Measurements from ENCODE around the gene B4GALNT3. TPM values are rescaled to one million over a fixed set of nuclear protein-coding genes. Genes with fewer than 3 reads are reported as not detected.

The B4GALNT3 gene
- total and polyA plus RNA-seq, 2 of the 13 experiments (the other 11 are each of a cell fraction or from before 2014, with no cell fraction given): 3.2 to 4.4 TPM

DNA sequence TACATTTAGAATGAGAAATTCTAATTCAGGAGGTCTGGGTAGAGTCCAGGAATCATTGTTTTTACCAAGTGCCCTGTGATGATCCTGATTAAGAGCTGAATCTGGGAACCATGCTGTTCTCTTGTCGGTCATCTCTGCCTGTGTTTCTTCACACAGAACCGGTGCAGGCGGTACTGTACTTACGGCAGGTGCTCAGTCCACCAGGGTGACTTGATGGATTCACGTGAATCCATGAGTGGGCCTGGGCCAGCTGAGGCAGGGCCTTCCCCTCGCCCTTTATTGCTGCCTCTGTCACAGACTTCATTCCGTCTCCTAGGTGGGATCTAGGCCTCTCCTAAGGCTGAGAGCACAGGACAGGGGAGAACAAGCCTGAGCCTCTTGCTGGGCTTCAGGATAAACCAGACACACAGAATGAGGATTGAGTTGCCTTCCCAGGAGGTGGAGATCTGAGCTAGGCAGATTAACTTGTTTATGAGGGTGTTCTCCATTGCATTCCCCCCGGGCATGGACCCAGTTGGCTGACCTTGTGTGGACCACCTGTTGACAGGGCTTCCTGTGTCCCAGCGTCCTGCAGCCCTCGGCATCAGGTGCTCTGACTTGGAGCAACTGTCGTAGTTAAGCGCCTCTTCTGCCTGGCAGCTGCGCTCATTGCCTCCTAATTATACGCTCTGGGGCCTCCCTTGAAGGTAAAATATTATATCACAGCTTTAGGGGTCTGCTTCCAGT, 42.1 kb downstream of the B4GALNT3 start:
- FAIRE-seq (no peak), DNase-seq (ENCODE audit: low spot score) (no peak), ATAC-seq (no peak)
- ChIA-PET CTCF (ENCODE audit: low intra/inter-chr PET ratio, low total read pairs) (no interaction called here), POLR2A (no interaction called here)
- Histone ChIP-seq H3K27me3 (ENCODE audit: control insufficient read depth in 1 of 2, insufficient read depth in 2 of 2, low read length in 2 of 2) (peaks cover 0 to 1% of the 10 kb centered on the region in 2 experiments; a peak in 1 of 5 replicates), H3K4me1 (ENCODE audit: insufficient read depth, low read length) (peaks cover 16% of the 10 kb centered on the region), H3K27ac (ENCODE audit: extremely low read length, insufficient read depth, low read length) (no peak overlapping the region), H3K9ac (ENCODE audit: insufficient read depth, low read depth, low read length) (no peak overlapping the region), H3K4me3 (replicated peaks in 1 of 3; ENCODE audit: insufficient read depth in 1 of 3, low read depth in 2 of 3, low read length in 3 of 3) (no peak overlapping the region), H2AFZ (ENCODE audit: low read length) (no peak overlapping the region), H3K36me3 (replicated peaks in 1 of 2; ENCODE audit: control insufficient read depth in 1 of 2, insufficient read depth in 2 of 2, low read length in 2 of 2) (no peaks in the 10 kb centered on the region), H4K20me1 (ENCODE audit: insufficient read depth, low read length) (no peaks in the 10 kb centered on the region), H3K79me2 (ENCODE audit: insufficient read depth, low read length) (no peaks in the 10 kb centered on the region), H3K4me2 (ENCODE audit: low read depth, low read length) (no peak overlapping the region), H3K9me3 (ENCODE audit: low read length) (no peaks in the 10 kb centered on the region)
- in situ Hi-C loops (cut with HindIII; ENCODE audit: extremely low pct_ligation_motif_present, low pct_unique_long_range_greater_than_20kb) (no loop called here), intact Hi-C loops (cut with micrococcal nuclease; ENCODE audit: unreplicated experiment) (no loop called here)
- 80% methylated on average over 7 of the region's 14 CpGs for WGBS (ENCODE audit: low lambda C conversion rate)
- BruUV-seq (replicated peaks): no TSS peak
- TF ChIP-seq ZSCAN22 (CRISPR knock-in tag; IDR thresholded peaks at IDR 0.05): no peak
- TF ChIP-seq SMYD3 (CRISPR knock-in tag; IDR thresholded peaks at IDR 0.05): no peak
- TF ChIP-seq ZNF274 (CRISPR knock-in tag; IDR thresholded peaks at IDR 0.05): no peak
- TF ChIP-seq, protein P1, sequence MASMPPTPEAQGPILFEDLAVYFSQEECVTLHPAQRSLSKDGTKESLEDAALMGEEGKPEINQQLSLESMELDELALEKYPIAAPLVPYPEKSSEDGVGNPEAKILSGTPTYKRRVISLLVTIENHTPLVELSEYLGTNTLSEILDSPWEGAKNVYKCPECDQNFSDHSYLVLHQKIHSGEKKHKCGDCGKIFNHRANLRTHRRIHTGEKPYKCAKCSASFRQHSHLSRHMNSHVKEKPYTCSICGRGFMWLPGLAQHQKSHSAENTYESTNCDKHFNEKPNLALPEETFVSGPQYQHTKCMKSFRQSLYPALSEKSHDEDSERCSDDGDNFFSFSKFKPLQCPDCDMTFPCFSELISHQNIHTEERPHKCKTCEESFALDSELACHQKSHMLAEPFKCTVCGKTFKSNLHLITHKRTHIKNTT (CRISPR knock-in tag; IDR thresholded peaks at IDR 0.05): no peak
- no peak for TF ChIP-seq ZZZ3 (CRISPR knock-in tag; IDR thresholded peaks at IDR 0.05; ENCODE audit: borderline replicate concordance)
- TF ChIP-seq ZNF337 (CRISPR knock-in tag; IDR thresholded peaks at IDR 0.05; ENCODE audit: borderline replicate concordance, low read depth): no peak
- TF ChIP-seq, protein P2, sequence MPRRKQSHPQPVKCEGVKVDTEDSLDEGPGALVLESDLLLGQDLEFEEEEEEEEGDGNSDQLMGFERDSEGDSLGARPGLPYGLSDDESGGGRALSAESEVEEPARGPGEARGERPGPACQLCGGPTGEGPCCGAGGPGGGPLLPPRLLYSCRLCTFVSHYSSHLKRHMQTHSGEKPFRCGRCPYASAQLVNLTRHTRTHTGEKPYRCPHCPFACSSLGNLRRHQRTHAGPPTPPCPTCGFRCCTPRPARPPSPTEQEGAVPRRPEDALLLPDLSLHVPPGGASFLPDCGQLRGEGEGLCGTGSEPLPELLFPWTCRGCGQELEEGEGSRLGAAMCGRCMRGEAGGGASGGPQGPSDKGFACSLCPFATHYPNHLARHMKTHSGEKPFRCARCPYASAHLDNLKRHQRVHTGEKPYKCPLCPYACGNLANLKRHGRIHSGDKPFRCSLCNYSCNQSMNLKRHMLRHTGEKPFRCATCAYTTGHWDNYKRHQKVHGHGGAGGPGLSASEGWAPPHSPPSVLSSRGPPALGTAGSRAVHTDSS (CRISPR knock-in tag; conservative IDR thresholded peaks at IDR 0.05): no peak
- no peak for TF ChIP-seq SAP130 (CRISPR knock-in tag; IDR thresholded peaks at IDR 0.05; ENCODE audit: low read depth)
- TF ChIP-seq, protein P3, sequence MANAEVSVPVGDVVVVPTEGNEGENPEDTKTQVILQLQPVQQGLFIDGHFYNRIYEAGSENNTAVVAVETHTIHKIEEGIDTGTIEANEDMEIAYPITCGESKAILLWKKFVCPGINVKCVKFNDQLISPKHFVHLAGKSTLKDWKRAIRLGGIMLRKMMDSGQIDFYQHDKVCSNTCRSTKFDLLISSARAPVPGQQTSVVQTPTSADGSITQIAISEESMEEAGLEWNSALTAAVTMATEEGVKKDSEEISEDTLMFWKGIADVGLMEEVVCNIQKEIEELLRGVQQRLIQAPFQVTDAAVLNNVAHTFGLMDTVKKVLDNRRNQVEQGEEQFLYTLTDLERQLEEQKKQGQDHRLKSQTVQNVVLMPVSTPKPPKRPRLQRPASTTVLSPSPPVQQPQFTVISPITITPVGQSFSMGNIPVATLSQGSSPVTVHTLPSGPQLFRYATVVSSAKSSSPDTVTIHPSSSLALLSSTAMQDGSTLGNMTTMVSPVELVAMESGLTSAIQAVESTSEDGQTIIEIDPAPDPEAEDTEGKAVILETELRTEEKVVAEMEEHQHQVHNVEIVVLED (CRISPR knock-in tag; IDR thresholded peaks at IDR 0.05; ENCODE audit: borderline replicate concordance): no peak
- TF ChIP-seq ZNF775 (CRISPR knock-in tag; IDR thresholded peaks at IDR 0.05; ENCODE audit: borderline replicate concordance): no peak
- no peak for TF ChIP-seq PHF5A (CRISPR knock-in tag; IDR thresholded peaks at IDR 0.05; ENCODE audit: low read depth, unreplicated experiment)
- no peak for TF ChIP-seq ZNF20 (CRISPR knock-in tag; IDR thresholded peaks at IDR 0.05)
- TF ChIP-seq, protein P4, sequence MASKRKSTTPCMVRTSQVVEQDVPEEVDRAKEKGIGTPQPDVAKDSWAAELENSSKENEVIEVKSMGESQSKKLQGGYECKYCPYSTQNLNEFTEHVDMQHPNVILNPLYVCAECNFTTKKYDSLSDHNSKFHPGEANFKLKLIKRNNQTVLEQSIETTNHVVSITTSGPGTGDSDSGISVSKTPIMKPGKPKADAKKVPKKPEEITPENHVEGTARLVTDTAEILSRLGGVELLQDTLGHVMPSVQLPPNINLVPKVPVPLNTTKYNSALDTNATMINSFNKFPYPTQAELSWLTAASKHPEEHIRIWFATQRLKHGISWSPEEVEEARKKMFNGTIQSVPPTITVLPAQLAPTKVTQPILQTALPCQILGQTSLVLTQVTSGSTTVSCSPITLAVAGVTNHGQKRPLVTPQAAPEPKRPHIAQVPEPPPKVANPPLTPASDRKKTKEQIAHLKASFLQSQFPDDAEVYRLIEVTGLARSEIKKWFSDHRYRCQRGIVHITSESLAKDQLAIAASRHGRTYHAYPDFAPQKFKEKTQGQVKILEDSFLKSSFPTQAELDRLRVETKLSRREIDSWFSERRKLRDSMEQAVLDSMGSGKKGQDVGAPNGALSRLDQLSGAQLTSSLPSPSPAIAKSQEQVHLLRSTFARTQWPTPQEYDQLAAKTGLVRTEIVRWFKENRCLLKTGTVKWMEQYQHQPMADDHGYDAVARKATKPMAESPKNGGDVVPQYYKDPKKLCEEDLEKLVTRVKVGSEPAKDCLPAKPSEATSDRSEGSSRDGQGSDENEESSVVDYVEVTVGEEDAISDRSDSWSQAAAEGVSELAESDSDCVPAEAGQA (IDR thresholded peaks at IDR 0.05; ENCODE audit: low read depth): no peak
- TF ChIP-seq, protein P4 (CRISPR knock-in tag; IDR thresholded peaks at IDR 0.05; ENCODE audit: borderline replicate concordance): no peak
